Measurements from ENCODE around the gene HSD11B2.

Gene HSD11B2

GRCh38 chr16:67448580-67448979 lies 17.7 kb downstream of the HSD11B2 start:
- H3K4me3 ChIP-seq (ENCODE audit: low read depth, low read length): no peak overlapping the region
- H3K36me3 ChIP-seq: peaks cover 14% of the 10 kb centered on the region; the same call in 1 of the 2 replicates
- no peaks in the 10 kb centered on the region for H3K27me3 ChIP-seq
- TF ChIP-seq CTCF (IDR thresholded peaks at IDR 0.05; ENCODE audit: low read depth, low read length): no peak
- peaks cover 2% of the 10 kb centered on the region; the same call in 1 of the 2 replicates for H3K4me1 ChIP-seq
- no peak for DNase-seq
- no peaks in the 10 kb centered on the region for H3K9me3 ChIP-seq

- Histone ChIP-seq H3K4me1 (no peaks in the 10 kb centered on the region), H3K9me3 (no peaks in the 10 kb centered on the region), H3K36me3 (peaks cover 14% of the 10 kb centered on the region; the same call in 1 of the 2 replicates), H3K27me3 (no peaks in the 10 kb centered on the region), H3K4me3 (ENCODE audit: low read depth, low read length) (no peak overlapping the region)
- no peak for TF ChIP-seq CTCF (IDR thresholded peaks at IDR 0.05; ENCODE audit: low read depth, low read length)
- peak; percentile 43 for DNase-seq
Observed at GRCh38 chr16:67449336-67449735, 18.4 kb downstream of the HSD11B2 start.

DNA sequence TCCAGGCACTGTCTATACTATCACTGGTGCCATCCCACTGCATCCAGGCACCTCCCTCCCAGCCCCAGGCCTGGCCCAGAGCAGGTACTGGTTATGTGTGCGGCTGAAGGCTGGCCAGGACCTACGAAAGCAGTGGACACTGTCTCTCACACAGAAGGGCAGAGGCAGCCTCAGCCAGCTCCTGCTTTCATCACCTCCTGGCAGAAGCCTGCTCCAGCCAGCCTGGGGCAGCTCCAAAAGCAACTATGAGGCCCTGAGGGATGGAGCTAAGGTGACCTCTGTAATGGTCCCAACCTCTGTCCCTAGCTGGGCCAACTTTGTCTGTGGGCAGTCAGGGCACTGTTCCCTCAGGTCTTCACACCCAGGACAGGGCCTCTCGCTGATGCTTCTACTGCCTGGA lies 18.8 kb downstream of the HSD11B2 start:
- H3K4me1 ChIP-seq: no peaks in the 10 kb centered on the region
- no peak for TF ChIP-seq CTCF (IDR thresholded peaks at IDR 0.05; ENCODE audit: low read depth, low read length)
- H3K4me3 ChIP-seq (ENCODE audit: low read depth, low read length): no peak overlapping the region
- no peak for DNase-seq
- peaks cover 14% of the 10 kb centered on the region; the same call in 1 of the 2 replicates for H3K36me3 ChIP-seq
- H3K27me3 ChIP-seq: no peaks in the 10 kb centered on the region
- H3K9me3 ChIP-seq: no peaks in the 10 kb centered on the region

DNA sequence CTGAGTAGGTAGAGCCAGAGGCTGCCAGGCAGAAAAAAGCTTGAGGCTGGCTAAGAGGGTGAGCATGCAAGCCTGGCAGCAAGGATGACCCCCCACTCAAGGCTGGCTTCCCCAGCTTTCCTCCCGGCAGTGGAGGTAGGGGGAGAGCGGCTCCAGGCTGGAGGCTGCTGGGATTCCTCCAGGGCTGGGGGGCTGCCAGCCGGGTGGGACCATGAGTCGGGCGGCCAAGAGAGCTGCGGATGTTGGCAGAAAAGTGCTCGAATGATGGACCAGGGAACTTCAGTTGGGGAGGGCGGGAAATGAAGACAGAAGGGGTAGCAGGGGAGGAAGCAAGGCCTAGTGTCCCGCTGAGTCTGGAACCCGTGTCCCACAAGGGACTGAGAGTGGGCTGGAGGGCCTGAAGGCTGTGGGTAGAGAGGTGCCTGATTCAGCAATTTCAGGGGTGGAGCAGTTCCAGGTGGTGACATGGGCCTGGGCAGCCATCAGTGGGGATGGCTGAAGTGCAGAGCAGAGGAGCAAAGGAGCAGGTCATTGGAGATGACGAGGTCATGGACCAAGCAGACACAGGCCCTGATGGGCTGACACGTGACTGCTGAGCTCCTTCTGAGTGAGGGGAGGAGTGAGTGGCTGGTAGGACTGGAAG lies 20.3 kb downstream of the HSD11B2 start:
- Histone ChIP-seq H3K9me3 (no peaks in the 10 kb centered on the region), H3K4me1 (no peaks in the 10 kb centered on the region), H3K4me3 (ENCODE audit: low read depth, low read length) (no peak overlapping the region), H3K36me3 (peaks cover 14% of the 10 kb centered on the region; the same call in 1 of the 2 replicates), H3K27me3 (no peaks in the 10 kb centered on the region)
- DNase-seq: no peak
- TF ChIP-seq CTCF (IDR thresholded peaks at IDR 0.05; ENCODE audit: low read depth, low read length): no peak

GRCh38 chr16:67451704-67452435 lies 20.9 kb downstream of the HSD11B2 start:
- H3K27me3 ChIP-seq: no peaks in the 10 kb centered on the region
- no peak for TF ChIP-seq CTCF (IDR thresholded peaks at IDR 0.05; ENCODE audit: low read depth, low read length)
- no peak for DNase-seq
- no peaks in the 10 kb centered on the region for H3K9me3 ChIP-seq
- H3K4me3 ChIP-seq (ENCODE audit: low read depth, low read length): no peak overlapping the region
- H3K36me3 ChIP-seq: peaks cover 14% of the 10 kb centered on the region; the same call in 1 of the 2 replicates
- no peaks in the 10 kb centered on the region for H3K4me1 ChIP-seq

DNA sequence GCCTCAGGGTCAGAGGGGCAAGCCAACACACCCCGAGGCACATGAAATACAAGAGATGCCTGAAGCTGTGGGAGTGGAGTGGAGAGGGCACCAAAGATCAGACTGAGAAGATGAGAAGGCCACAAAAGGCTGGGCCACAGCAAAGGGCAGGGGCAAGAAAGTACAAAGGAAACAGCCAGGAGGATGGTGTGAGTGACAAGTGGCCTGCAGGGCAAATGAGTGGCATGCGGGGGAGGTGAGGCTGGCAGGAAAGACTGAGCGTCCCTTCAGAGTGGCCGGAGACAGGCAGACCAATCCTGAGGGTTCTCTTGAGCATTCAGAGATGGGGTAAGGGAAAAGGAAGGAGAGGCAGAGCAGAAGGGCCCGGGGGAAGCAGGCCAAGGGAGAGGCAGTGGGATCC lies 23.2 kb downstream of the HSD11B2 start:
- peaks cover 7% of the 10 kb centered on the region; the same call in 1 of the 2 replicates for H3K36me3 ChIP-seq
- DNase-seq: no peak
- no peak for TF ChIP-seq CTCF (IDR thresholded peaks at IDR 0.05; ENCODE audit: low read depth, low read length)

More for the DNA sequence above, 23.2 kb downstream of the HSD11B2 start:
- H3K27me3 ChIP-seq: no peaks in the 10 kb centered on the region
- H3K4me1 ChIP-seq: no peaks in the 10 kb centered on the region
- no peak overlapping the region for H3K4me3 ChIP-seq (ENCODE audit: low read depth, low read length)
- H3K9me3 ChIP-seq: no peaks in the 10 kb centered on the region

Measured in BE2C (cell line).